GM18505 (cell line): ENCODE results near the gene LDLRAP1.

Experiments used
- ATAC-seq: cut with Tn5 transposase; IDR thresholded peaks from one replicate; pipeline ENCODE4 v1.9.1; 2021; ENCODE audit not compliant: unreplicated experiment
- POLR2A ChIP-seq: IDR thresholded peaks from 4 replicates; pipeline ENCODE4 v1.6.1; 2011; ENCODE audit warnings: borderline replicate concordance; ENCODE audit not compliant: insufficient read depth, insufficient read length; ENCODE audit errors: extremely low read depth

The LDLRAP1 gene

GRCh38 chr1:25569597-25570396 is 26.4 kb downstream of the LDLRAP1 start:
- no peak for TF ChIP-seq POLR2A

GRCh38 chr1:25570798-25571521 is 27.6 kb downstream of the LDLRAP1 start:
- ATAC-seq = no peak
- no peak for TF ChIP-seq POLR2A

More at GRCh38 chr1:25569597-25570396, 26.4 kb downstream of the LDLRAP1 start:
- no peak for ATAC-seq

GRCh38 chr1:25571522-25571970 is 28.1 kb downstream of the LDLRAP1 start:
- no peak for TF ChIP-seq POLR2A

GRCh38 chr1:25572107-25572506 is 28.7 kb downstream of the LDLRAP1 start:
- TF ChIP-seq POLR2A = no peak
- no peak for ATAC-seq

More at GRCh38 chr1:25571522-25571970, 28.1 kb downstream of the LDLRAP1 start:
- ATAC-seq = no peak

- ATAC-seq = no peak
- no peak for TF ChIP-seq POLR2A
Measured at GRCh38 chr1:25572708-25573590, 29.5 kb downstream of the LDLRAP1 start.

GRCh38 chr1:25573591-25573930 is 30.2 kb downstream of the LDLRAP1 start:
- ATAC-seq = no peak
- TF ChIP-seq POLR2A = no peak

- ATAC-seq = no peak
- TF ChIP-seq POLR2A = no peak
Measured at GRCh38 chr1:25573961-25574360, 30.6 kb downstream of the LDLRAP1 start.

DNA sequence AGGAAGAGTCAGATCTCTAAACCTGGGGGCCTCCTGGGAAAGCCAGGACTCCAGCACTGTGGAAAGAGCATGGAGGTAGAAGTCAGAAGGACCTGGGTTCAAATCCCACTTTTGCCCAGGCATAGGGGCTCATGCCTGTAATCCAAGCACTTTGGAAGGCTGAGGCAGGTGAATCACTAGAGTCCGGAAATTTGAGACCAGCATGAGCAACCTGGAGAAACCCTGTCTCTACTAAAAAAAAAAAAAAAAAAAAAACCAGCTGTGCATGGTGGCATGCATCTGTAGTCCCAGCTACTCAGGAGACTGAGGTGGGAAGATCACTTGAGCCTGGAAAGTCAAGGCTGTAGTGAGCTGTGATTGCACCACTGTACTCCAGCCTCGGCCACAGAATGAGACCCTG is 31.8 kb downstream of the LDLRAP1 start:
- no peak for ATAC-seq
- no peak for TF ChIP-seq POLR2A

- no peak for TF ChIP-seq POLR2A
- no peak for ATAC-seq
Measured at GRCh38 chr1:25576459-25577133, 33.2 kb downstream of the LDLRAP1 start.

DNA sequence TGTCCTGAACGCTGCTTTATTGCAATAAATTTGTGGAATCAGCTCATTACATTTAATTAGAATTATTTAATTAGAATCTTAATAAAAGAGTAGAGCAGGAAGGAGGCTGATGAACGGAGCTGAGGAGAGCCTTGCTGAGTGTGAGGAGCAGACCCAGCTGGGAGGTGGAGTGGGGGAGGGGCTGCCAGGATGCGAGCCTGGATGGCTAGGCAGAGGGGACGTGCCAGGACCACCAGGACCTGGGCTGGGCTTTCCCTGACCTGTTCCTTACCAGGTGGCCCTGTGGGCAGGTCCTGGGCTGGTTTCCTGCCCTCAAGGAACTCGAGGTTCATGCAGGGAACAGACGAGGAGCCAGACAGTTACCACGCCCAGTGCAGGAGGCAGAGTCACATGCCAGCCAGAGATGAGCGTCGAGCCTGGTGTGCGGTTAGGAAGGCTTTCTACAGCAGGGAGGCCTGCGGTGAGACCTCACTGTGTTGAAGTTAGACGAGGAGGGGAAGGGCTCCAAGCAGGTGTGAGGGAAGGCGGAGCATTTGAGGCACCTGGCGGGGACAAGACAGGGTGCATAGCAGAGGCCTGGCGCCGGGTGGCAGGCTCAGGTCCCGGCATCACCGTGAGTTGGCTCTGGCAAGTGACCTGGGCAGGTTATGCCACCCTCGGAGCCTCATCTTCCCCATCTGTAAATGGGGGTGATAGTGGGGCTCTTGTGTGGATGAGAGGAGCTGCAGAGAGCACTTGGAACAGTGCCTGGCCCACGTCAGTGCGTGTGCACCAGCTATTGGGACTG is 33.9 kb downstream of the LDLRAP1 start:
- no peak for TF ChIP-seq POLR2A

DNA sequence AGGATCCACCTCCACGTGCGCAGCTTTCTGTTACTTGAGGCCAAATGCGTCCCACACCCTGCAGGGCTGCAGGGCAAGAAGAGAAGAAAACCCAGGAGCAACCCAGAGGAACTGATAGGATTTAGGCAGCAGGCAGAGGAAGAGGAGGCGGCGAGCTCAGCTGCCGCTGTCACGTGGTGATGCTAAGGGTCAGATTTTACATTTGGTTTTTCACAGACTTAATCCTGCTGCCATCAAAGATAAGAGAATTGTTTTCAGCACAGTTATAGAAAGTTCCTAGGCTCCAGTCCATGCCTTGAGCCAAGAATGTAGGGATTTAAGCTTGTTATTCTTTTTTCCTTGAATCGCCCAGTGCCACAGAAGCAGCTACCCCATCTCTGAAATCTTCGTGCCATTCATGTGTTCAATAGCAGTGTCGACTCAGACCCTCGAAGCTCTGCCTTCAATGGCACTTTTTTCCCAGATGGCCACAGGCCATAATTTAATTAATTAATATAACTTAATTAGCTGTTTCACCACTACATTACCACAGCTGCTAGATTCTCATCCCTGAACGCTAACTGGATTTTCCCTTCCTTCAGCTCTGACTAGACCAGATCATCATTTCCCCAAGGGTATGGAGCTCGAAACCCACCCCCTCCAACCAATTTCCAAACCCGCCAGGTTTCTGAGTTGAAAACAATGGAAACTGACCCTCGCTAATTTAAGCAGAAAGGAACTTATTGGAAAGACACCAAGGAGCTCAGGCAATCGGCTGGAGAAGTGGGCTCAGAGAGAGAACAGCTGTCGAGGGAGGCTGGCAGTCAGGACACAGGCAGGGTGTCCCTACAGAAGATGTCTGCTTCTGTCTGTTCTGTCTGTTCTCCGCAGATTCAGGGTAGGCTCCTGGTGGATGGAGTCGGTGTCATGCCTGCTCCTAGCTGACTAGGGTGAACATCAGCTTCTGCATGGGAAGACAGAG is 36.2 kb downstream of the LDLRAP1 start:
- no peak for ATAC-seq
- no peak for TF ChIP-seq POLR2A

More for the DNA sequence above, 33.9 kb downstream of the LDLRAP1 start:
- ATAC-seq = no peak
